GM21529 (cell line): ENCODE measurements around the gene KLHL6.

Experiments used
- ATAC-seq: cut with Tn5 transposase; IDR thresholded peaks from one replicate; pipeline ENCODE4 v1.9.1; 2021; ENCODE audit not compliant: unreplicated experiment

KLHL6 gene

DNA sequence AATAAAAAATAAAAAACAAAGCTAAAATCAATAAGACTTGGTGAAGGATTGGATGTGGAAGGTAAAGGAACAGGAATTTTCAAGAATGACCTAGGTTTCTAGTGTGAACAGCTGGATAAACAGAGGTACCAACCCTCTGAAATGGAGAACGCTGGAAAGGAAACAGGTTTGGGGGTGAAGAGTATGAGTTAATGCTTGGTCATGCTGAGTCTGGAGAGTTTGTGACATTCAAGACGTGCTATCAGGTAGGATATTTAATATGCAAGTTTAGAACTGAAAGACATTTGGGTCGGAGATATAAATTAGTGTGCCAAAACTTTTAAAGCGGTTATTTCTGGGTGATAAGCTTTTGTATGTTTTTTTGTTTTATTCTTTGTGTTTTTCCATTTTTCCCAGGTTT is 11.4 kb upstream of the KLHL6 start:
- no peak for ATAC-seq

- ATAC-seq = no peak
Measured at GRCh38 chr3:183564046-183564445, 8.5 kb upstream of the KLHL6 start.

DNA sequence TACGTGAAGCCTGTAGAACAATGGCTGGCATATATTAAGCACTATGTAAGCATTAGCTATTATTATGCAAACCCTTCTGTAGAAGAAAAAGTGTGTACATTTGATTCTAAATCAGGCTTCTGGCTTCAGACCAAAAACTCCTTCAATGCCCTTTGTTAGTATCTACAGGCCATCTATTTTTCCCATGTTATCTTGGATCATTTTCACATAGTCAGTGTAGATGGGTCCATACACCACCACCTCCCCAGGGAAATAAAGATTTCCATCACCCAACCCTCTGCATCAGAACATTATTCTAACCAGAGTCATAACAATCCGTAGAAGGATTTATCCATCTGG is 8.0 kb upstream of the KLHL6 start:
- ATAC-seq = no peak

- no peak for ATAC-seq
Measured at GRCh38 chr3:183560607-183561006, 5.1 kb upstream of the KLHL6 start.

DNA sequence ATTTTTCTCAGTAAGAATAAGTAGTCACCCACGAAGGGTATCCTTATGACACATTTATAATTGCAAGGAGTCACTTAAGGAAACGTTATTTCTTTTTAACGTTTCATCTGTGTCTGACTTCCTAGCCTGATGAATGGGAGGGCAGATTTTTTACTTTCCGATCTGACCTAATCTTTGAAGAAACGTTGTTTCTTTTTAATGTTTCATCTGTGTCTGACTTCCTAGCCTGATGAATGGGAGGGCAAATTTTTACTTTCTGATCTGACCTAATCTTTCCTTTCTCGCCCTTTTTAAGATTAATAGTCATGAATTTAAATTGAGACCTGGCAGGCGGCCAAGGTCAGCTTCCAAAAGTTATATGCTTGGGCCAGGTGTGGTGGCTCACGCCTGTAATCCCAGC is 3.0 kb upstream of the KLHL6 start:
- ATAC-seq = no peak

- no peak for ATAC-seq
Measured at GRCh38 chr3:183556722-183557121, 1.2 kb upstream of the KLHL6 start.

DNA sequence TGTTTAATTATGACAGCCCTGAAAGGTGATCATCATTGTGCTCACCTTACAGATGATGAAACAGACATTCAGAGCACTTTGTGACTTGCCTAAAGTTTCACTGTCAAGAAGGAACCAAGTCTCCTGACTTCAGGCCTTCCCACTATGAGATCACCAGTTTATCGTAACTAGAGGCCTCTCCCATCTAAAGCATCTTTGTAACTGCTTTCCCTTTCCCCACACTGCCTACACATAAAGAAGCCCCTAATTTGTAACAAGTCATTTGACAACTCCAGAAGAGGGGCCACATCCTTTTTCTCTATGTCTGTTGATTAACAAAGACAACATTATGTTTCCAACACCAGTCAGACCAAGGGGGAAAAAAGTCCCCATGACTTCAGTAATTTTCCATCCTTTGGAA is 1.1 kb downstream of the KLHL6 start:
- peak; percentile 42 for ATAC-seq

DNA sequence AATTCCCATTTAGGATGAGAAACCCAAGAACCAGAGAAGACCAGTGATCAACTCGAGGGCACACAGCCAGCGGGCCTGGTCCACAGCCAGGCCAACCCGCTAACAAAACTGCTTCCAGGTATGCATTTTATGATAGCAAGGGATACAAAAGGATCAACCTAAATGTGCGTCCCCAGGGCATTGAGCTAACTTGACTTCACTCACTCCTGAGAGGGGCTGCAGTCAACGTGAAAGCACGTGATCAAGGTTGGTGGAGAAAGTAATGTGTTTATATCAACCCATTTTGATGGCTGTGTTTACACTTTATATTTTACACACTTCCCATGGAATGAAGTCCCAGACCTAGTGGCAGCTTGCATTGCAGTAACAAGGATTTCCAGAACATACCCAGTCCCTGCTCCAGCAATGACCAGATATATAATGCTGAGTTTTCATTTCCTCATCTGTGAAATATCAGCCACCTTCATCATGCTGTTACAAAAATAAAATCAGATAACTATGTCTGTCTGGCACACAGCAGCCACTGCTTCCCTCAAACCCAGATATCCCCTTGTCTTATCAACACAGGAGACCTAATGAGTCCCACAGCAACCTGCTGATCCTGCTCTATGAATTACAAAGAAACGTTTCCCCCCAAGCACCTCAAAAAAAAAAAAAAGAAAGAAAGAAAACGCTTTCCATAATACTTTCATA is 2.0 kb downstream of the KLHL6 start:
- ATAC-seq = no peak

DNA sequence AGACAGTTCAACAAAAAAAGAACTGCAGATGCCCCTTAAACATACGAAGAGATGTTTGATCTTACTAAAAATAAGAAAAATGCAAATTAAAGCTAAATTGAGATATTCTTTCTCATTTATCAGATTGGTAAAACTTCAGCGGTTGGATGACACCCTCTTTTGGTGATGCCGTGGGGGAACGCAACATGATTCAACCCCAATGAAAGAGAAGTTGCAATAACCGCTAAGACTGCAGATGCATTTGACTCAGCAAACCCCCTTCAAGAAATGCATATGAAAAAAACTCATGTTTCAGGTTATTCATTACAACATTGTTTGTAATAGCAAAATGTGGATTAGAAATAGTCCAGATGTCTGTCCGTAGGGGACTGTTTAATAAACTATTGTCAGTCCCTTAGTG is 3.6 kb downstream of the KLHL6 start:
- no peak for ATAC-seq

GRCh38 chr3:183548262-183548769 is 7.2 kb downstream of the KLHL6 start:
- ATAC-seq = no peak

DNA sequence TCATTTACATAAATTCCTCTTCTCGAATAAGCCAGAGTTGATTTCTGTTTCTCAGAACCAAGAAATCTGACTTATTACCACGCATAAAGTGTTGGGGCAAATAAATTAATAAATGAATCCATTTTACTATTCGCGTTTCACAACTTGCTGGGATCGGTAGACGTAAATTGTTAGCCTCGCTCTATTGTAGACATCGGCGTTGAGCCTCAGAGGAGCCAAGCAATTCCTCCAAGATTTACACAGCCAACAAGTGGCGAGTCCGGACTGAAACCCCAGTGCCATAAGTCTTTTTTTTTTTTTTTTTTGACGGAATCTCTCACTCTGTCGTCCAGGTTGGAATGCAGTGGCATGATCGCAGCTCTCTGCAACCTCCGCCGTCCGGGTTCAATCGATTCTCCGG is 8.9 kb downstream of the KLHL6 start:
- no peak for ATAC-seq

- ATAC-seq = no peak
Measured at GRCh38 chr3:183545708-183546107, 9.8 kb downstream of the KLHL6 start.

GRCh38 chr3:183542355-183542754 is 13.2 kb downstream of the KLHL6 start:
- no peak for ATAC-seq

DNA sequence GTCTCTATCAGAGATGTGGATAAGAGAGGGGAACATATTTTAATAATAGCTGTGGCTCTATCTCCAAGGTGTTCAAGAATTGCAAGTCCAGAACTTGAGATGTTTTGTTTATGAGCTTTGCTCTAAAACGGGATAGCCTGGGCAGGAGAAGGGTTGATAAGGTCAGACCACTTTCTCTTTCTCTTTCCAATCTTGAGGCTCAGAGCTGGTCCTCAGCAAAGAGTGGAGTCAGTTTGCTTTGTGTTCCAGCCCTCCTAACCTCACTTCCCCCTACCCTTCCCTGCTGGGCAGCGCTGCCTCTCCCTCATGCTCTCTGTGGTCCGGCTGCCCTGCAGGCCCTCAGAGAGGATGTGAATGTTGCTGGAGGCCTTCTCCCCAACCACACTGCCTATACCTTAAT is 13.8 kb downstream of the KLHL6 start:
- ATAC-seq = peak; percentile 50

DNA sequence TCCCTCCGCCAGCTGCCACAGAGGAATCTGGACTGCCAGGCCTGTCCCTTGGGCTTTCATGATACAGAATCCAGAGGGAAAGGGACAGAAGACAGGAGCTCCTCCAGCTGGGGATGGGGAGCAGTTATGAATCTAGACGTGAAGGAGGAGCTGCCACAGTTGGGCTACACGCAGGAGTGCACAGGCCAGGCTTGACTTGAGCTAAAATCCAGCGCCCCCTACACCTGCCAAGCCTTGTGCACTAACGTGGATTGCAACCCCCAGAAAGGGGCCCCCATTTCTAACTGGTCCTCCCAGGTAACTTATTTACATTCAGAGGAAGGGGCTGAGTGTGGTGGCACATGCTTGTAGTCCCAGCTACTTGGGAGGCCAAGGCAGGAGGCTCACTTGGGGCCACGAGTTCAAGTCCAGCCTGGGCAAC is 14.3 kb downstream of the KLHL6 start:
- ATAC-seq = no peak

DNA sequence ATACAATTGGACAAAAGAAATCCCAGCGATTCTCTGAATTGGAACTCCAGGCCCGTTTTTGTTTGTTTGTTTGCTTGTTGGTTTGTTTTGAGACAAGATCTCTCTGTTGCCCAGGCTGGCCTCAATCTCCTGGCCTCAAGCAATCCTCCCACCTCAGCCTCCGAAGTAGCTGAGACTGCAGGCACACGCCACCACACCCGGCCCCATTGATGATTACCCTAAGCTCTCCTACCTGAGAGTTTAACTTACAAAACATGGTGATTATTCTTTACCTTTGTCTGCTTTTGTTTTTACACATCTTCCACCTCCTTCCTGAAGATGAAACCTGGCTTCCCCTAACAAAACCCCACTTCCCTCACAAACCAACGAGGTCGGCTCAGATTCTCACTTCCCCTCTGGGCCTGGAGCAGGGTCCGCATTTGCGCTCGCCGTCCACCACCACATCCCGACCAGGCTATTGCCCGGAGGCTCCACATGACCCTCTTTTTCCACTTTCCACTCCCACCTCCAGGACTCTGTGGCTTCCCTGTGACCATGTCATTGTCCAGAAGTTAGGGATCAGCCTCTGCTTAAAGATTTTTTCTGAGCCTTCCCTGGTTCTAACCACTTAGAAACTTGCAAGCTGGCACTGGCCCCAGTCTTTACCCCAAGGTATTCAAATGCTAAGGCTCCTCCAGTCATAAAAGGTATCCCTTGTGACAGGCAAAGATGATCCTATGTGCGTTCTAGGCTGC is 14.8 kb downstream of the KLHL6 start:
- ATAC-seq = peak; percentile 40

- no peak for ATAC-seq
Measured at GRCh38 chr3:183539811-183540210, 15.7 kb downstream of the KLHL6 start.

- ATAC-seq = no peak
Measured at GRCh38 chr3:183538486-183538885, 17.0 kb downstream of the KLHL6 start.

GRCh38 chr3:183537295-183537730 is 18.2 kb downstream of the KLHL6 start:
- no peak for ATAC-seq

DNA sequence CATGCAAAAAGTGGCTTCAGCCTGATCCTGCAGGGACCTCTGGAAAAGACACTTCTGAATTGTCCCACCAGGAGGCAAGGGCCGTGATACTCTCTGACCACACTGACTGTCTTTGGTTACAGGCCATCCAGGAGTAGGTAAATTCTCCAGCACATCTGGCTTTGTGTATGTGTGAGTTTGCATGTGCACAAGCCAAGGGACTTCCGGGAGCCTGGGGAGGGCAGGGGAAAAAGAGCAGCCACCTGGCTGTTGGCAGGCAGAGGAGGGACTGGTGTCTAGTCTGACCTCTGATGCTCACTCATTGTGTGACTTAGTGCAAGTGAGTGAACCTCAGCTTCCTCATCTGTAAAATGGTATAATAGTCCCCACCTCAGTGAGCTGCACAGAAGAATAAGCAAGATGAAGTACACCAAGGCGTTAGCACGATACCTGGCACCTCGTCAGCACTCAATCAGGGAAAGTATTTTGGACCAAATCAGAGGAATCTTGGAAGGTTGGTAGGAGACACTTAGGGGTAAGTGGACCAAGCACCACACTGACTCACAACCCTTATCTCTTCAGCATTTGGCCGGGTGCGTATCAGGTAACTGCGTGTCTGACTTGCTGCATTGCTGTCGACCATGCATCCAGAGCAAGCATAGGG is 19.1 kb downstream of the KLHL6 start:
- ATAC-seq = peak; percentile 74

DNA sequence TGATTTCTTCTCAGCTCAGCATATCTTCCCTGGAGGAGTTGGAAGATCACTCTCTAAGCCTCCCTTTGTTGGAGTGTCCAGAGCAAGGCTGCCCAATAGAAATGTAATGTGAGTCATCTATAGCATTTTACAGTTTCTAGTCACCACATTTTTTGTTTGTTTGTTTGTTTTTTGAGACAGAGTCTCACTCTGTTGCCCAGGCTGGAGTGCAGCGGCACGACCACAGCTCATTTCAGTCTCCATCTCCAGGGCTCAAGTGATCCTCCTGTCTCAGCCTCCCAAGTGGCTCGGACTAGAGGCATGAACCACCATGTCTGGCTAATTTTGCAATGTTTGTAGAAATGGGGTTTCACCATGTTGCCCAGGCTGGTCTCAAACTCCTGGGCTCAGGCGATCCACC is 21.3 kb downstream of the KLHL6 start:
- no peak for ATAC-seq
